Measurements from ENCODE around the gene PFKFB1.

DNA sequence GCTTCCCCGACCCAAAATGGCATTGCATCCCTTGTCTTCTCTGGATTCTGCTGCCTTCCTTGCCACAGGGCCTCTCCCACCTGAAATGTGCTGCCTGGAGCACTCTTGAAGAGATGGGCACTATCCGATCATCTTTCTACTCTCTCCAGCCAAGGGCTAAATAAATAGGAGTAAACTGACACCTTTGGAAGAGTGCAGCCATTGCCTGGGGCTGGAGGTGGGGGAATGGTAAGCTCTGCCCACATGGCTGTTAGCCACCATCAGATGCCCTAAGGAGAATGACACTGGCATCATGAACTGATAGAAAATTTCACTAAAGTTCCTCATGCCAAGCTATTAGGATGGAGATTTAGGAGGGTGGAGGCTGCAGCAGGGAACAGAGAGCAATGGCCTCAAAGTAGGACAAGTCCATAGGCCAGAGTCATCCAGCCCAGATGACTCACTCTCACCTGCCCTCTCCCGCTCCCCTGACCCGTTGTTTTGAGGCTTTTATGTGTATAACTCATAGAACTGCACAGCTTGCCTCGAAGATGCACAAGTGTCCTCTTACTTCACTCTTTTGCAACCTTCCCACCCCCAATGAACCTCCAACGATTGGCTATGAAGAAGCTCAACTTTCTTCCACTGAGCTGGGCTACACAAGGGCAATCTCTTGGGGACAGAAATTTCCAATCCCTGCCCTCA lies 822 bp upstream of the PFKFB1 start:
- TF ChIP-seq, protein P1, sequence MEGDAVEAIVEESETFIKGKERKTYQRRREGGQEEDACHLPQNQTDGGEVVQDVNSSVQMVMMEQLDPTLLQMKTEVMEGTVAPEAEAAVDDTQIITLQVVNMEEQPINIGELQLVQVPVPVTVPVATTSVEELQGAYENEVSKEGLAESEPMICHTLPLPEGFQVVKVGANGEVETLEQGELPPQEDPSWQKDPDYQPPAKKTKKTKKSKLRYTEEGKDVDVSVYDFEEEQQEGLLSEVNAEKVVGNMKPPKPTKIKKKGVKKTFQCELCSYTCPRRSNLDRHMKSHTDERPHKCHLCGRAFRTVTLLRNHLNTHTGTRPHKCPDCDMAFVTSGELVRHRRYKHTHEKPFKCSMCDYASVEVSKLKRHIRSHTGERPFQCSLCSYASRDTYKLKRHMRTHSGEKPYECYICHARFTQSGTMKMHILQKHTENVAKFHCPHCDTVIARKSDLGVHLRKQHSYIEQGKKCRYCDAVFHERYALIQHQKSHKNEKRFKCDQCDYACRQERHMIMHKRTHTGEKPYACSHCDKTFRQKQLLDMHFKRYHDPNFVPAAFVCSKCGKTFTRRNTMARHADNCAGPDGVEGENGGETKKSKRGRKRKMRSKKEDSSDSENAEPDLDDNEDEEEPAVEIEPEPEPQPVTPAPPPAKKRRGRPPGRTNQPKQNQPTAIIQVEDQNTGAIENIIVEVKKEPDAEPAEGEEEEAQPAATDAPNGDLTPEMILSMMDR (IDR thresholded peaks at IDR 0.05) = no peak
- TF ChIP-seq POLR2A (IDR thresholded peaks at IDR 0.05) = no peak

Measured in esophagus squamous epithelium (tissue), 4 donors.